Motor neuron (in vitro differentiated cells): ENCODE data around the gene ANKUB1. TPM values are rescaled to one million over a fixed set of nuclear protein-coding genes. Genes with fewer than 3 reads are reported as not detected.

Experiments
- ATAC-seq, 8 experiments: fragments of 200-7000 bp; cut with Tn5 transposase; replicated peaks in 6 of 8; 2 replicates each; pipeline ENCODE4 v1.8.0; 2021; ENCODE audit warnings: mild to moderate bottlenecking in 8 of 8, moderate library complexity in 8 of 8
- H3K27ac ChIP-seq, 2 donors: fragments of 250-450 bp; sonication (Bioruptor Pico); 2 replicates each; pipeline ENCODE4 v1.9.0; 2021; ENCODE audit warnings: antibody characterized with exemption in 2 of 2, mild to moderate bottlenecking in 2 of 2, moderate library complexity in 1 of 2
- H3K4me1 ChIP-seq, 2 donors: fragments of 250-450 bp; sonication (Bioruptor Pico); replicated peaks in 1 of 2; 2 replicates each; pipeline ENCODE4 v1.6.1; 2021; ENCODE audit warnings: antibody characterized with exemption in 2 of 2, mild to moderate bottlenecking in 2 of 2, moderate library complexity in 1 of 2
- H3K4me3 ChIP-seq, 5 donors: fragments of 250-450 bp; sonication (Bioruptor Pico); 2 replicates each; pipeline ENCODE4 v1.9.0; 2021; ENCODE audit warnings: antibody characterized with exemption in 5 of 5, mild to moderate bottlenecking in 5 of 5, moderate library complexity in 4 of 5
- WGBS, 10 experiments: fragments of 450-650 bp; shearing (Covaris generic); methylation state at CpG; one replicate each; pipeline ENCODE4 v1.0.0; 2022; 5-methylcytosine and 5-hydroxymethylcytosine counted together
- in situ Hi-C, 9 experiments: fragments of 400-800 bp; cut with MboI; loops; one replicate each; pipeline ENCODE4 v1.15.0; 2021; ENCODE audit warnings: low sequenced_read_pairs in 9 of 9, low pct_unique_long_range_greater_than_20kb in 2 of 9; ENCODE audit not compliant: unreplicated experiment in 9 of 9
- total RNA-seq, 8 experiments: library from RNA; unstranded; fragments of 300-600 nt; gene quantifications; 2 replicates each; pipeline versions ENCODE4 v1.2.3 to v1.2.4, GENCODE V29; 2022

The ANKUB1 gene
- total RNA-seq, 8 experiments from 2014 or later: 0.36 to 3.1 (median 0.86) TPM; not detected in 2

- in situ Hi-C loops: no loop called here
- Histone ChIP-seq H3K4me1 (no peaks in the 10 kb centered on the region), H3K27ac (no peak overlapping the region), H3K4me3 (no peak overlapping the region)
- 11 to 100% (median 71%) methylated on average over 1 of the region's 1 CpG; no CpG with 5 or more reads in 1 of the 10 experiments for WGBS, 10 experiments
- ATAC-seq: no peak
Measured at GRCh38 chr3:149801195-149801594, 8.8 kb upstream of the ANKUB1 start.

GRCh38 chr3:149800693-149801092, 8.3 kb upstream of the ANKUB1 start:
- no peak overlapping the region for H3K27ac ChIP-seq
- in situ Hi-C loops: no loop called here
- no peaks in the 10 kb centered on the region for H3K4me1 ChIP-seq
- no peak for ATAC-seq
- H3K4me3 ChIP-seq: no peak overlapping the region
- WGBS, 10 experiments: 83 to 96% (median 90%) methylated on average over 3 to 8 of the region's 8 CpGs

GRCh38 chr3:149796026-149796425, 3.7 kb upstream of the ANKUB1 start:
- ATAC-seq: no peak
- H3K4me3 ChIP-seq: no peak overlapping the region
- H3K27ac ChIP-seq: no peak overlapping the region
- in situ Hi-C loops: no loop called here
- 25 to 100% (median 92%) methylated on average over 1 of the region's 1 CpG; no CpG with 5 or more reads in 3 of the 10 experiments for WGBS, 10 experiments
- peaks cover 0 to 4% of the 10 kb centered on the region in 2 donors for H3K4me1 ChIP-seq

- Histone ChIP-seq H3K4me3 (no peak overlapping the region), H3K4me1 (peaks cover 0 to 4% of the 10 kb centered on the region in 2 donors), H3K27ac (no peak overlapping the region)
- 29 to 100% (median 69%) methylated on average over 1 to 3 of the region's 3 CpGs; no CpG with 5 or more reads in 2 of the 10 experiments for WGBS, 10 experiments
- no peak for ATAC-seq
- in situ Hi-C loops: no loop called here
Measured at GRCh38 chr3:149790698-149791097, 1.7 kb downstream of the ANKUB1 start.

- Histone ChIP-seq H3K4me1 (peaks cover 0 to 4% of the 10 kb centered on the region in 2 donors), H3K4me3 (no peak overlapping the region), H3K27ac (no peak overlapping the region)
- in situ Hi-C loops: no loop called here
- ATAC-seq: peak in 2 of 8 experiments; percentile 36 to 60
- WGBS, 10 experiments: 50 to 100% (median 80%) methylated on average over 1 to 2 of the region's 2 CpGs; no CpG with 5 or more reads in 3 of the 10 experiments
Measured at GRCh38 chr3:149790268-149790667, 2.1 kb downstream of the ANKUB1 start.

GRCh38 chr3:149784064-149784704, 8.2 kb downstream of the ANKUB1 start:
- peak in 1 of 8 experiments; percentile 23 for ATAC-seq

DNA sequence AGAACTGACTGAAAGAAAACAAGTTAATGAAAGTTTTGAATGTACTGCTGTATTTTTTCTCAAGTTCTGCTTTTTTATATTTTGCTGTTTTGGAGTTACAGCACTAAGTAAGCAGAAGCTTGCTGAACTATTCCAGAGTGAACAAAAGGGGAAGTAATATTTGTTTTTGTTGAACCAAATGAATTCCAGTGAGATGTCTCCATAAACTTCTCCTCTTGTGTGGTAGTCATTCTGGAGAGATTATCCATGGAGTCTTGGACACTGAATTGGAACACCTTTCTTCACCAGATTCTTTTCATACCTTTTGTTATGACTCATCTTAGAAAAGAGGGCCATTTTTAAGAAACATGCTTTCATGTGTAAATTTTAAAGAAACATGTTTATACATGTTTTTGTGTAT, 8.8 kb downstream of the ANKUB1 start:
- in situ Hi-C loops: no loop called here
- Histone ChIP-seq H3K4me1 (no peaks in the 10 kb centered on the region), H3K27ac (no peak overlapping the region), H3K4me3 (no peak overlapping the region)
- peak in 3 of 8 experiments; percentile 33 to 64 (median 44) for ATAC-seq

More at GRCh38 chr3:149784064-149784704, 8.2 kb downstream of the ANKUB1 start:
- Histone ChIP-seq H3K27ac (no peak overlapping the region), H3K4me3 (no peak overlapping the region), H3K4me1 (no peaks in the 10 kb centered on the region)
- 70 to 100% (median 88%) methylated on average over 1 to 5 of the region's 5 CpGs; no CpG with 5 or more reads in 3 of the 10 experiments for WGBS, 10 experiments
- in situ Hi-C loops: no loop called here

DNA sequence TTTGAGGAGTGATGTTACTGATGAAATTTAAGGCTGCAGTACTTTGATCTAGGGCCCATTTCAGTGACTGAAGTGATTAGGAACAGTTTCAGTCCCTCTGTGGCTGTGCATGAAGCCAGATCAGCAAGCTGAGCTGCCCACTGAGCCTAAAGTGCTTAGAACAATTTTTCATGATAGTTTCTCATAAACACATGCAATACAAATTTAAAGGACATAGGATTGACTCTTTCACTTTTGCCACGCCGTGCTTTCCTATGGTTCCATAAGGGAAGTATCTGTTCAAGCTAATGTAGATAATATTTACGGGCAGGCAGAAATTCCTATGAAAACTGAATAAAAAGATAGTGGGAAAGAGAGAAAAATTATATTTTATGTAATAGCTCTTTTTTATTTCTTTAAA, 10.6 kb downstream of the ANKUB1 start:
- 25 to 95% (median 89%) methylated on average over 2 to 3 of the region's 3 CpGs for WGBS, 10 experiments
- ATAC-seq: no peak
- Histone ChIP-seq H3K27ac (no peak overlapping the region), H3K4me1 (no peaks in the 10 kb centered on the region), H3K4me3 (no peak overlapping the region)
- in situ Hi-C loops: no loop called here

DNA sequence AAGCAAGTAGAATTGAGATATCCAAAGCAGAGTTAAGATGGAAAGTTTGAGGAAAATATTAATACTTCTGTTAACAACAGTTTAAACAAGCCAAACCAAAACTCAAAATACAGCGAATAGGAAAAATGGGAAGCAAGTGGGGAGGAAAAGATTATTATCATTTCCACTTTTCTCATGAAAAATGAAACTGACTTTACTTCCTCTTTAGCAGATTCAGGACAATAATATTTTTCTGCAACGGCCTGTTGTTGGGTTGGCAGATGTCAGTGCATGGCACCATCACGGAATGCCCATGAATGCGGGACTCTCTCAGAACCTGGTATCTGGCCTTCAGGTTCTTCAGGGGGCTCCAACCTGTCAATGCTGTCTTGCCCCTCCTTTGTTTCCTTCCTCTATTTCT, 11.1 kb downstream of the ANKUB1 start:
- 60 to 98% (median 88%) methylated on average over 2 to 4 of the region's 4 CpGs; no CpG with 5 or more reads in 1 of the 10 experiments for WGBS, 10 experiments
- H3K4me1 ChIP-seq: no peaks in the 10 kb centered on the region
- no peak overlapping the region for H3K27ac ChIP-seq
- in situ Hi-C loops: no loop called here
- H3K4me3 ChIP-seq: no peak overlapping the region
- no peak for ATAC-seq

GRCh38 chr3:149777414-149778214, 14.7 kb downstream of the ANKUB1 start:
- Histone ChIP-seq H3K27ac (no peak overlapping the region), H3K4me3 (no peak overlapping the region), H3K4me1 (no peaks in the 10 kb centered on the region)
- peak in 1 of 8 experiments; percentile 24 for ATAC-seq
- in situ Hi-C loops: loop anchor here in 1 of 9 experiments (10.0 kb wide), 1 partner anchor 273 kb away; no protein-coding TSS in a partner anchor
- WGBS, 10 experiments: 0 to 100% (median 80%) methylated on average over 1 to 2 of the region's 2 CpGs; no CpG with 5 or more reads in 3 of the 10 experiments

DNA sequence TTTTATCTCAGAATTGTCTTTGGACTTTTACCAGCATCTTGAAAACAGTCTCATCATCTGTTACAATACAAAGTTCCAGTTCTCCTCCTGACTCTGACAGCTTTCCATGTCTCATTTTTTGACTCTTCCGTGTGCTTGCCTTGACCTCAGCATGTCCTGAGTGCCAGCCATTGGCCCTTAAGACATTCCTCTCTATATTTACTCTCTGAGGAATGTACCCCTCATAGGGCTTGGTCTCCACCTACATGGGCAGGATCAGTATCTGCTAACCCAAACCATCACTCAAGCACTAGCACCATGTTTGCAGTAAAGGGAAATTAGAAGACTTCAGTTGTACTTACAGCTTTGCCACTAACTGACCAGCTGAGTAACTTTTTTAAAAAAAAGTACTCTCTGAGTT, 16.2 kb downstream of the ANKUB1 start:
- no peak overlapping the region for H3K4me3 ChIP-seq
- in situ Hi-C loops: loop anchor here in 1 of 9 experiments (10.0 kb wide), 1 partner anchor 271 kb away; no protein-coding TSS in a partner anchor
- no peak overlapping the region for H3K27ac ChIP-seq
- no peaks in the 10 kb centered on the region for H3K4me1 ChIP-seq
- no peak for ATAC-seq
- WGBS, 10 experiments: 50 to 100% (median 78%) methylated on average over 1 of the region's 1 CpG; no CpG with 5 or more reads in 1 of the 10 experiments

GRCh38 chr3:149772861-149773260, 19.5 kb downstream of the ANKUB1 start:
- H3K27ac ChIP-seq: no peak overlapping the region
- no peak overlapping the region for H3K4me3 ChIP-seq
- no peak for ATAC-seq
- WGBS, 10 experiments: 80 to 100% (median 89%) methylated on average over 1 to 2 of the region's 2 CpGs; no CpG with 5 or more reads in 2 of the 10 experiments
- H3K4me1 ChIP-seq: no peaks in the 10 kb centered on the region
- in situ Hi-C loops: loop anchor here in 1 of 9 experiments (10.0 kb wide), 1 partner anchor 268 kb away; no protein-coding TSS in a partner anchor

DNA sequence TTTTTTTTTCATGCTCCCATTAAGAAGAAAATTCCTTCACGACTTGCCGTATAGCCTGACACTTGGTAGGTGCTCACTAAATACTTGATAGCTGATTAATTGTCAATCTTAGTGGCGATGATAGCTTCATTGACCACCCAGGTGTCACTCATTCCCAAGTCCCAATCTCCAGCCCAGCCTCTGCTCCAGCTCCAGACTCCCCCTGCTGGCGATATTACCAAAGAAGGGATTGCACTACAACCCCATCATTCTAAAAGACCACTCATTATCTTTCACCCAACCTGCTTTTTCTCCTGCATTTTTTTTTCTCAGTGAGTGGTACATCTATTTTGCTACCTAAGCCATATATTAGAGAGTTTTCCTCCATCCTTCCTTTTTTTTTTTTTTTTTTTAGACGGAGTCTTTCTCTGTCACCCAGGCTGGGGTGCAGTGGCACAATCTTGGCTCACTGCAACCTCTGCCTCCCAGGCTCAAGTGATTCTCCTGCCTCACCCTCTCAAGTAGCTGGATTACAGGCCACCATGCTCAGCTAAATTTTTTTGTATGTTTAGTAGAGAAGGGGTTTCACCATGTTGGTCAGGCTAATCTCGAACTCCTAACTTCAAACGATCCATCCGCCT, 20.6 kb downstream of the ANKUB1 start:
- Histone ChIP-seq H3K4me3 (no peak overlapping the region), H3K4me1 (peaks cover 0 to 3% of the 10 kb centered on the region in 2 donors), H3K27ac (no peak overlapping the region)
- 0 to 90% (median 46%) methylated on average over 1 to 8 of the region's 8 CpGs; no CpG with 5 or more reads in 1 of the 10 experiments for WGBS, 10 experiments
- in situ Hi-C loops: loop anchor here in 1 of 9 experiments (10.0 kb wide), 1 partner anchor 267 kb away; no protein-coding TSS in a partner anchor
- ATAC-seq: peak in 4 of 8 experiments; percentile 49 to 80 (median 68)
